Gastrocnemius medialis (tissue), 4 donors: ENCODE measurements around the gene SLC29A2. TPM values are rescaled to one million over a fixed set of nuclear protein-coding genes. Genes with fewer than 3 reads are reported as not detected.
A peak's percentile ranks its signal among the peaks of the same experiment; 100 is the strongest.
"Not testable (repeated sequence)": the region's sequence is repeated elsewhere in the genome, so short reads cannot be mapped to it uniquely, and the experiment has no call there.

ENCODE experiments used
- ATAC-seq, 2 donors: fragments of 150-250 bp; one replicate each; pipeline ENCODE4 v1.9.1; 2016
- DNase-seq, 2 donors: peaks; one replicate each; pipeline ENCODE4 v3.0.0-alpha.2; 2019
- H3K27ac ChIP-seq, 4 donors: fragments of 200-600 bp; sonication (generic); 1 replicate in 1 of 4; 2 replicates in 3 of 4; pipeline ENCODE4 v1.5.1; 2016 to 2018; ENCODE audit warnings: mild to moderate bottlenecking in 2 of 4, moderate library complexity in 1 of 4
- H3K27me3 ChIP-seq, 3 donors: fragments of 200-600 bp; sonication (generic) in 2 of 3; 1 replicate in 1 of 3; 2 replicates in 2 of 3; pipeline versions ENCODE4 v1.5.1 to v1.6.0; 2016 to 2019; ENCODE audit warnings: mild to moderate bottlenecking in 1 of 3, moderate library complexity in 1 of 3
- H3K36me3 ChIP-seq, 2 donors: fragments of 200-600 bp; sonication (generic) in 1 of 2; one replicate each; pipeline ENCODE4 v1.5.1; 2017 to 2018
- H3K4me1 ChIP-seq, 2 donors: fragments of 200-600 bp; sonication (generic) in 1 of 2; one replicate each; pipeline ENCODE4 v1.5.1; 2016 to 2017; ENCODE audit warnings: mild to moderate bottlenecking in 2 of 2
- H3K4me3 ChIP-seq, 4 donors: fragments of 200-600 bp; sonication (generic) in 3 of 4; 1 replicate in 1 of 4; 2 replicates in 3 of 4; pipeline ENCODE4 v1.5.1; 2016 to 2019; ENCODE audit warnings: mild to moderate bottlenecking in 2 of 4
- H3K9me3 ChIP-seq, 3 donors: fragments of 200-600 bp; sonication (generic) in 2 of 3; 1 replicate in 1 of 3; 2 replicates in 2 of 3; pipeline ENCODE4 v1.5.1; 2016 to 2019
- POLR2A ChIP-seq, 2 donors: fragments of 450-650 bp; IDR thresholded peaks; one replicate each; pipeline ENCODE4 v1.6.1; 2017; ENCODE audit warnings: antibody characterized with exemption in 2 of 2, mild to moderate bottlenecking in 2 of 2, moderate library complexity in 2 of 2
- in situ Hi-C, 4 donors: fragments of 200-750 bp; cut with MboI; loops; one replicate each; pipeline versions ENCODE4 v1.15.0 to v1.8.0; 2017; ENCODE audit warnings: low sequenced_read_pairs in 4 of 4
- intact Hi-C: fragments of 100-400 bp; cut with DNase I; formaldehyde crosslinking; loops from one replicate; pipeline ENCODE4 v1.15.1; 2023; ENCODE audit warnings: low total_unique reads
- total RNA-seq, 4 donors: library from RNA; depleted of rRNA; stranded (reverse); fragments of >200 nt; gene quantifications; one replicate each; pipeline versions ENCODE4 v1.1.0 to v1.2.3, GENCODE V29; 2016
- TF ChIP-seq, protein P1 (sequence below), 5 experiments: fragments of 450-650 bp in 3 of 5; fragments of 200-600 bp in 2 of 5; sonication (generic) in 2 of 5; IDR thresholded peaks in 4 of 5; conservative IDR thresholded peaks in 1 of 5; 1 replicate in 4 of 5; 2 replicates in 1 of 5; pipeline ENCODE4 v1.5.1; 2016 to 2019; ENCODE audit warnings: antibody characterized with exemption in 5 of 5, mild to moderate bottlenecking in 3 of 5, moderate library complexity in 3 of 5

SLC29A2 gene
- total RNA-seq, 4 donors from 2014 or later = 39.2 to 106 (median 70.6) TPM

- H3K27me3 ChIP-seq = no peaks in the 10 kb centered on the region
- no peaks in the 10 kb centered on the region for H3K9me3 ChIP-seq
- no peak overlapping the region for H3K4me3 ChIP-seq
- peaks cover 0 to 5% of the 10 kb centered on the region in 2 donors for H3K4me1 ChIP-seq
- TF ChIP-seq, protein P1, sequence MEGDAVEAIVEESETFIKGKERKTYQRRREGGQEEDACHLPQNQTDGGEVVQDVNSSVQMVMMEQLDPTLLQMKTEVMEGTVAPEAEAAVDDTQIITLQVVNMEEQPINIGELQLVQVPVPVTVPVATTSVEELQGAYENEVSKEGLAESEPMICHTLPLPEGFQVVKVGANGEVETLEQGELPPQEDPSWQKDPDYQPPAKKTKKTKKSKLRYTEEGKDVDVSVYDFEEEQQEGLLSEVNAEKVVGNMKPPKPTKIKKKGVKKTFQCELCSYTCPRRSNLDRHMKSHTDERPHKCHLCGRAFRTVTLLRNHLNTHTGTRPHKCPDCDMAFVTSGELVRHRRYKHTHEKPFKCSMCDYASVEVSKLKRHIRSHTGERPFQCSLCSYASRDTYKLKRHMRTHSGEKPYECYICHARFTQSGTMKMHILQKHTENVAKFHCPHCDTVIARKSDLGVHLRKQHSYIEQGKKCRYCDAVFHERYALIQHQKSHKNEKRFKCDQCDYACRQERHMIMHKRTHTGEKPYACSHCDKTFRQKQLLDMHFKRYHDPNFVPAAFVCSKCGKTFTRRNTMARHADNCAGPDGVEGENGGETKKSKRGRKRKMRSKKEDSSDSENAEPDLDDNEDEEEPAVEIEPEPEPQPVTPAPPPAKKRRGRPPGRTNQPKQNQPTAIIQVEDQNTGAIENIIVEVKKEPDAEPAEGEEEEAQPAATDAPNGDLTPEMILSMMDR (IDR thresholded peaks at IDR 0.05 in 4 of 5, conservative IDR thresholded peaks at IDR 0.05 in 1 of 5) = no peak
- no peak for TF ChIP-seq POLR2A (IDR thresholded peaks at IDR 0.05)
- in situ Hi-C loops = no loop called here
- H3K27ac ChIP-seq = peak overlapping the region in 1 of 4 donors; percentile 98
- intact Hi-C loops = no loop called here
- DNase-seq (no peak), ATAC-seq (peak in 1 of 2 donors; percentile 14)
- peaks cover 0 to 18% of the 10 kb centered on the region in 2 donors for H3K36me3 ChIP-seq
Observed at GRCh38 chr11:66359662-66360087, 11.9 kb downstream of the SLC29A2 start.

DNA sequence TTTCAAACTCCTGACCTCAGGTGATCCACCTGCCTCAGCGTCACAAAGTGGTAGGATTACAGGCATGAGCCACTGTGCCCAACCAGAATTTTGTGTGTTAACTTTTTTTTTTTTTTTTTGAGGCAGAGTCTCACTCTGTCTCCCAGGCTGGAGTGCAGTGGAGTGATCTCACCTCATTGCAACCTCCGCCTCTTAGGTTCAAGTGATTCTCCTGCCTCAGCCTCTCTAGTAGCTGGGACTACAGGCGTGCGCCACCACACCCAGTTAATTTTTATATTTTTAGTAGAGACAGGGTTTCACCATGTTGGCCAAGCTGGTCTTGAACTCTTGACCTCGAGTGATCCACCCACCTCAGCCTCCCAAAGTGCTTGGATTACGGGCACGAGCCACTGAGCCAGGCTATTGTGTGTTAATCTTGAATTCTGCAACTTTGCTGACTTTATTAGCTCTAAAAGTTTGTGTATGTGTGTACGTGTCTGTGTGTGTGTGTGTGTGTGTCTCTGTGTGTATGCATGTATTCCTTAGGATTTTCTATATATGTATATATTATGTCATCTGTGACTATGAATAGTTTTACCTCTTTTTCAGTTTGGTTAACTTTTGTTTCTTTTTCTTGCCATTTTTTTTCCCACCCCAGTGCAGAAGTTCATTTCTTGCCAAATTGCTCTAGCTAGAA is 20.9 kb downstream of the SLC29A2 start:
- in situ Hi-C loops = not testable (repeated sequence)

GRCh38 chr11:66349084-66349386 is 22.5 kb downstream of the SLC29A2 start:
- Histone ChIP-seq H3K27me3 (no peaks in the 10 kb centered on the region), H3K9me3 (no peaks in the 10 kb centered on the region), H3K4me1 (peaks cover 25 to 26% of the 10 kb centered on the region in 2 donors), H3K36me3 (no peaks in the 10 kb centered on the region), H3K4me3 (no peak overlapping the region), H3K27ac (peak overlapping the region in 1 of 4 donors; percentile 91)
- intact Hi-C loops = no loop called here
- no peak for DNase-seq
- in situ Hi-C loops = no loop called here
- TF ChIP-seq, protein P1 (IDR thresholded peaks at IDR 0.05 in 4 of 5, conservative IDR thresholded peaks at IDR 0.05 in 1 of 5) = no peak
- TF ChIP-seq POLR2A (IDR thresholded peaks at IDR 0.05) = no peak
- no peak for ATAC-seq

More for the DNA sequence above, 20.9 kb downstream of the SLC29A2 start:
- ATAC-seq, H3K27ac ChIP-seq, intact Hi-C loops, DNase-seq, H3K4me3 ChIP-seq, H3K9me3 ChIP-seq, H3K27me3 ChIP-seq, H3K36me3 ChIP-seq: not testable (repeated sequence)
- H3K4me1 ChIP-seq = peaks cover 14 to 15% of the 10 kb centered on the region in 2 donors

DNA sequence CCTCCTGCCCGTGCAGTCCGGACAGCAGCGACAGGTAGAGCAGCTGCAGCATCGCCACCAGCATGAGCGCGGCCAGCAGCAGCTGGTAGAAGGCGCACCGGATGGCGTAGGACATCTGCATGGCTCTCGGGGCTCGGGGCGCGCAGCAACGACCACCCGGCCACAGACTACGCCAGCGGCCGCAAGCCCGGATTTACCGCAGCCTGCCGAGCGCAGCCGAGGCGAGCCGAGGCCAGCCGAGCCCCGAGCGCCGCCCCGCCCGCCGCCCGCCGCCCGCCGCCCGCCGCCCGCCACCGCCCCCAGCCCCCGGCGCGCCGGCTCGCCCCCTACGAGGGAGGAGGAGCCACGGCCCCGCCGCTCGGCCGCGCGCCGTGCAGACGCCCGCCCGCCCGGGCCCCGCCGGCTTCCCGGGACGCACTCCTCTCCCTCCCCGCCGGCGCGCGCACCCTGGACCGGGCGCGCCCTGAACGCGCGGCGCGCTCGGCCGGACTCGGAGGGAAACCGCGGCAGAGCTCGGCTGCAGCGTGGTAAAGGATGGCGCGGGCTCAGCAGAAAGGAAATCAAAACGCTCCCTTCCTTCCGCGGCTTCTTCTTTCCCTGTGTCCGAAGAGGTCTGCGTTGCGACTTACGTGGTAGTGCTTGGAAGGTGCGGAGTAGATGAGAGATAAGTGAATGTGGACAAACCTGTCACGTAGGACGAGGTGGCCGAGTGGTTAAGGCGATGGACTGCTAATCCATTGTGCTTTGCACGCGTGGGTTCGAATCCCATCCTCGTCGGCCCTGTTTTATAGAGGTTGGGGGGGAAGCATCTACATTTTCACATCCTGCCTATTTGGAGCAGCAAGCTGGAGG is 23.9 kb downstream of the SLC29A2 start, which contains the start of gene B4GAT1:
B4GAT1 (minus strand) TSS at position 205 of the 852 bp plus-strand sequence; CDS start at position 121, 84 bp downstream.
- no peaks in the 10 kb centered on the region for H3K27me3 ChIP-seq
- in situ Hi-C loops = no loop called here
- H3K27ac ChIP-seq = peak within 1 kb of the TSS; percentile 80 to 91 (median 89)
- H3K4me1 ChIP-seq = peaks cover 35 to 36% of the 10 kb centered on the region in 2 donors
- no peaks in the 10 kb centered on the region for H3K9me3 ChIP-seq
- H3K4me3 ChIP-seq = peak within 1 kb of the TSS; percentile 83 to 97 (median 90)
- intact Hi-C loops = loop anchor here (2.0 kb wide), 1 partner anchor 23 kb away; the partner anchor contains the start of gene SLC29A2
- DNase-seq (peak; percentile 69 to 86), ATAC-seq (peak; percentile 67 to 76)
- H3K36me3 ChIP-seq = no peaks in the 10 kb centered on the region
- TF ChIP-seq, protein P1 (IDR thresholded peaks at IDR 0.05 in 4 of 5, conservative IDR thresholded peaks at IDR 0.05 in 1 of 5) = peak in 1 of 5 experiments; percentile 13
- peak; percentile 31 to 42 for TF ChIP-seq POLR2A (IDR thresholded peaks at IDR 0.05)
